ENCODE measurements around the gene GCNT4. TPM values are rescaled to one million over a fixed set of nuclear protein-coding genes. Genes with fewer than 3 reads are reported as not detected.

GCNT4 gene
- total and polyA plus RNA-seq, 12 donors, result 0.09 to 0.58 (median 0.31) TPM

GRCh38 chr5:75016896-75017295 is 35.5 kb downstream of the GCNT4 start:
- no peak for TF ChIP-seq CTCF (IDR thresholded peaks at IDR 0.05)
- 90 to 92% methylated on average over 3 of the region's 3 CpGs for WGBS, 2 donors
- DNase-seq (no peak), ATAC-seq (no peak)
- Histone ChIP-seq H3K9me3 (peaks cover 0 to 9% (median 0%) of the 10 kb centered on the region in 11 donors), H3K27me3 (peaks cover 0 to 3% (median 0%) of the 10 kb centered on the region in 7 donors), H3K4me1 (no peaks in the 10 kb centered on the region), H3K4me3 (no peak overlapping the region), H3K36me3 (no peaks in the 10 kb centered on the region), H3K27ac (no peak overlapping the region)
- intact Hi-C loops (cut with DNase I), result no loop called here

GRCh38 chr5:75012748-75013147 is 39.6 kb downstream of the GCNT4 start:
- no peaks in the 10 kb centered on the region for H3K27me3 ChIP-seq
- H3K4me3 ChIP-seq, result no peak overlapping the region
- peaks cover 0 to 9% (median 0%) of the 10 kb centered on the region in 11 donors for H3K9me3 ChIP-seq
- ATAC-seq, result no peak
- intact Hi-C loops (cut with DNase I), result no loop called here
- 90 to 95% methylated on average over 1 of the region's 1 CpG for WGBS, 2 donors
- no peak for TF ChIP-seq CTCF (IDR thresholded peaks at IDR 0.05)
- DNase-seq, result no peak
- H3K27ac ChIP-seq, result no peak overlapping the region
- no peaks in the 10 kb centered on the region for H3K4me1 ChIP-seq
- no peaks in the 10 kb centered on the region for H3K36me3 ChIP-seq

DNA sequence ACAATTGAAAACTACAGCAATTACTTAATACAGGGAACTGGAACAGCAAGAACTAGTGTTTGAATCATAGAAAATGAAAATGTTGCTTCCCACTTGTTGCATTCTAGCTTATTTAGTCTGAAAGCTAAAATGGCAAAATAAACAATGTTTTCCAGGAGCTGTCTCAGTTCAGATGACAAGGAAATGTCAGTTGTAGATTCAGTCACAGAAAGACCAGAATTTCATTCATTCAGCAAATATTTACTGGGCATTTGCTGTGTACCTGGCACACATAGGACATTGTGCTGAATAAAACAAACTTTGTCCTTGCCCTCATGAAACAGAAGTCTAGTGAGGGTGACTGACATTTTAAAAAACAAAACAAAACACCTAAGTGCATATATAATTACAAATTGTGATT is 41.5 kb downstream of the GCNT4 start:
- Histone ChIP-seq H3K27ac (no peak overlapping the region), H3K4me3 (no peak overlapping the region), H3K4me1 (no peaks in the 10 kb centered on the region), H3K27me3 (no peaks in the 10 kb centered on the region), H3K36me3 (no peaks in the 10 kb centered on the region), H3K9me3 (peaks cover 0 to 14% (median 3%) of the 10 kb centered on the region in 11 donors)
- DNase-seq (no peak), ATAC-seq (no peak)
- intact Hi-C loops (cut with DNase I), result no loop called here
- TF ChIP-seq CTCF (IDR thresholded peaks at IDR 0.05), result no peak

DNA sequence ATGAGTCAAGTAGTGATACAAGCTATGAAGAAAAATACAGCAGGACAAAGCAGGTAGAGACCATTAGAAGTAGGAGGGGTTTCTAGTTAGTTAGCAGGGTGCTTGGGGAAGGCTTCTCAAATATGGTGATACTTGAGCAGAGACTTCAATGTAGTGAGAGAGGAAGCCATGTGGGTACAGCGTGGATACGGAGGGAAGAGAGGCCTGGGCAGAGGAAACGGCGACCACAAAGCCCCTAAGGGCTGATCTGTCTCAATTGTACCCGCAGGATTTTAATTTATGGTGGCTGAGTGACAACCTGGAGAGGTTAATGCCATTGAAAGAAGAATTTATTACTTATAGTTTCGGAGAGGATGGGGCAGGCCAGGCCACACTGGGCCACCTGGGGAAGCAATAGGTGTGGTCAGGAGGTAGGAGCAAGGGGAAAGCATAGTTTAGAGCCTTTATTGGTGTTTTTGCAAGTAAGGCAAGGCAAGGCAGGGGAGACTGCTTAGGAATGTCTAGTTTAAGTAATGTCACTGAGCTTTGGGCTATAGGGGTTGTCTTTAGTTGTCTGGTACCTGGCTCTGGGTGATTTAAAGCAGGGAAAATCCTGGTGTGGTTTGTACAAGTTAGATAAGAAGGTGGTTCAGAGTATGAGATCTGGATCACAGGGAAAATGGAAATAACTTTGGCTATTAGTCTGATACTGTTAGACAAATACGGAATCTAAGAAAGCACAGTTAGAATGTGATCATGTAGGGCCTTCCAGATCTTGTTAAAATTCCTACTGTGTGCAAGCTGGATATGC is 42.6 kb downstream of the GCNT4 start:
- H3K4me1 ChIP-seq, result no peaks in the 10 kb centered on the region
- WGBS, 2 donors, result 63 to 69% methylated on average over 7 of the region's 7 CpGs
- ATAC-seq, result no peak

More for the DNA sequence above, 42.6 kb downstream of the GCNT4 start:
- TF ChIP-seq CTCF (IDR thresholded peaks at IDR 0.05), result no peak
- H3K27ac ChIP-seq, result no peak overlapping the region
- no peaks in the 10 kb centered on the region for H3K27me3 ChIP-seq
- no peak for DNase-seq
- H3K36me3 ChIP-seq, result no peaks in the 10 kb centered on the region
- intact Hi-C loops (cut with DNase I), result no loop called here
- H3K9me3 ChIP-seq, result peaks cover 0 to 21% (median 9%) of the 10 kb centered on the region in 11 donors
- H3K4me3 ChIP-seq, result no peak overlapping the region
